GM19438 (cell line): ENCODE measurements around the gene EBF3.

Experiments used
- ATAC-seq: cut with Tn5 transposase; IDR thresholded peaks from one replicate; pipeline ENCODE4 v1.9.1; 2021; ENCODE audit warnings: low read depth; ENCODE audit not compliant: unreplicated experiment

The EBF3 gene

DNA sequence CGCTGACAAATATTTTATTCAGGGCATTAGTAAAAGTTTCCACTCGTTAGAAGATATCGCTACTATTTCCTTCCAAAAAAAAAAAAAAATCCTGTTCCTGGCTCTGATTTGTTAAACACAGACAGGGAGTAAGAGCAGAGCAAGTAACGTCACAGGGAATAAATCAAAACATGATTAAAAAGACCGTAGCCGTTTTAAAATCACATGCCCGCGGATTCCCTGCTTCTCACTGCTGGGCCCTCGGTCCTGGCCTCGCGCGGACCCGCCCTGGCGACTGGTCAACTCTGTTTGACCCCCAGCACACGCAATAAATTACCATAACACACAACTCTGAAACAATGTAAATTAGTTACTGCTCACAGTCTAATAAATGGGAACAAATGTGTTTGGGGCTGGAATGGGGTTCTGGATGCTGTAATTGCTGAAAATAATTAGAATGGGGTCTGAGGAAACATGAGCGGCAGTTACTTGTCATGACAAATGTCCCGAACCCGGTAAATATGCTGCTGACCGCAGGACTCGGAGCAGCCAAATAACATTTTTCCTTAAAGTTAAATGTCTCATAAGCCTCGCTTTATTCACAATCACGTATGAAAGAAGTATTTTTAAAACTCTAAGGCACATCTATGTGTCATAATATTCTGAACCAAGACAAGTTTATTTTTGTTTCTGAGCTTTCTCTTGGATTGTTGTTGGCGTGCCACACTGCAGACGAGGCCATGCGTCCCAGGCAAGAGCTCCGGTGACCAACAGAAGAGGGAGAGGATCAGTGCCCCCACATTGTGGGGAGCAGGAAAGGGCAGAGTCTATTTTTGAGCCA is 17.9 kb downstream of the EBF3 start:
- ATAC-seq: no peak

- ATAC-seq: no peak
Observed at GRCh38 chr10:129945526-129945925, 18.5 kb downstream of the EBF3 start.

- no peak for ATAC-seq
Observed at GRCh38 chr10:129945064-129945463, 19.0 kb downstream of the EBF3 start.

DNA sequence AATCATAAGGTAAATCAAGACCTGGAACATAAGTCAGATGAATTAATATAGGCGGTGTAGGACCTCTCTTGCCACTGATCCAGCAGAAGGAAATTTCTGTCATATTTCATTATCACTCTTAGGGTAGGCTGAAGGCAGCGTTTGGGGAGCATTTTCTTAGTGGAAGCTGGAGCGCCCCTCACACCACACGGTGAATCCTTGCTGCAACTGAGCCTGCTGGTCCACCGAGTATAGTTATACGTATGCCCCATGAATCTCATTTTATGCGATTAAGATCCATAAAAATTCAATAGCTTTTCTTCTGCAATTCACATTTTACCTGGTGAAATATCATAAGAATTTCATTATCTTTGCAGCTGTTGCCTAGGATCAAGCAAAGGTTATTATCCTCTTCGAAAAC is 19.6 kb downstream of the EBF3 start:
- no peak for ATAC-seq

DNA sequence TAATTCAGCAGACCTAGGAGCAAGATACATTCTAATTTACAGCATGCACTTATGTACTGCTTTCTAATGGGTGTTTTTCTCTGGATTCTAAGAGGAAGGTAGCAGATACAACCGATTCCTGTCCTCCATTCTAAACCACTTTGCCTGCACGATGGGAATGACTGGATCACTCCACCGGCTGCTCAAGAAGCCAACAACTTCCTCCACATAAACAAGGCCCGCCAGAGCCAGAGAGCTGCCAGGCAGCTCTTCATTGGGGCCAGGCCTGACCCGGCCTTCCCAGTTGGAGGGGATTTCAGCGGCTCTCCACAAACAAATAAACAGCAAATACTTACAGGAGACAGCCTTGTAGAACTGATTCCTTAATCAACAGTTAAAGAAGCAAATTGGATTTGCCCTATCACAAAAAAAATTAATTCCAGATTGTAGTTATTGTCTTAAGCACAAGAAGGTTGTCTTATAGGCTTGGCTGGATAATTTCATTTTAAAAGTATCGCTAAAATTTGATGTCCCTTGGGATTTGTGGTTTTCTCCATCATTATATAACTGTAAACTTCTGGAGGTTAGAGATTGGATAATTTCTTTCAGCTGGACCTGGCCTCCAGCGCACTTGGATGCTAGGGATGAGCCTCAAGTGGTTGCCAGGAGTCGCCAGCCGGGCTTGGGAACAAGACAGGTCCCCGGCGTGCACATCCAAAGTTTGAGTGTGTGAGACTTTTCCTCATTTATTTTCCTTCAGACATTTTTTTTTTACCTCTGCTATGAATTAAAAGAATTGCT is 20.9 kb downstream of the EBF3 start:
- ATAC-seq: no peak

- no peak for ATAC-seq
Observed at GRCh38 chr10:129942391-129942790, 21.7 kb downstream of the EBF3 start.

GRCh38 chr10:129942019-129942277 is 22.1 kb downstream of the EBF3 start:
- no peak for ATAC-seq

- ATAC-seq: no peak
Observed at GRCh38 chr10:129941199-129942018, 22.7 kb downstream of the EBF3 start.

- ATAC-seq: no peak
Observed at GRCh38 chr10:129940617-129941198, 23.4 kb downstream of the EBF3 start.

GRCh38 chr10:129939416-129940275 is 24.4 kb downstream of the EBF3 start:
- ATAC-seq: no peak

- no peak for ATAC-seq
Observed at GRCh38 chr10:129938460-129938859, 25.6 kb downstream of the EBF3 start.

GRCh38 chr10:129937351-129937751 is 26.7 kb downstream of the EBF3 start:
- no peak for ATAC-seq

DNA sequence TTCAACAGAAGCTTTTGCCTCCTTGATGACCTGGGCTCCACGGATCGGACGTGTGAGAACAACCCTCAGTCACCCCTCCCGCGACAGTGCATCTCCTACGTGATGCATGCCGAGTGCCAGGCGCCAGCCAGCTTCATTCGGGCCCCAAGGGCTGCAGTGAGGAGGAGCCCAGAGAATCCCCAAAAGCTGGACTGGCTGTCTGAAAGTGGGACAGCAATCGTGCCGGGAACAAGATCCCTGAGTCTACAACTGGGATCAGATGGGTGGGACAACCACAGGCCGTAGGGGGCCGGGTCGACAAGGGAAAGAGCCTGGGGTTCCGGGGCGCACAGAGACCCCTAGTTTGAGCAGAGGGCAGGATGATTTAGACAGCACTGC is 27.2 kb downstream of the EBF3 start:
- no peak for ATAC-seq

GRCh38 chr10:129936266-129936922 is 27.7 kb downstream of the EBF3 start:
- ATAC-seq: no peak

GRCh38 chr10:129935867-129936152 is 28.3 kb downstream of the EBF3 start:
- ATAC-seq: no peak

- no peak for ATAC-seq
Observed at GRCh38 chr10:129935102-129935866, 28.8 kb downstream of the EBF3 start.

GRCh38 chr10:129934196-129934925 is 29.7 kb downstream of the EBF3 start:
- no peak for ATAC-seq

DNA sequence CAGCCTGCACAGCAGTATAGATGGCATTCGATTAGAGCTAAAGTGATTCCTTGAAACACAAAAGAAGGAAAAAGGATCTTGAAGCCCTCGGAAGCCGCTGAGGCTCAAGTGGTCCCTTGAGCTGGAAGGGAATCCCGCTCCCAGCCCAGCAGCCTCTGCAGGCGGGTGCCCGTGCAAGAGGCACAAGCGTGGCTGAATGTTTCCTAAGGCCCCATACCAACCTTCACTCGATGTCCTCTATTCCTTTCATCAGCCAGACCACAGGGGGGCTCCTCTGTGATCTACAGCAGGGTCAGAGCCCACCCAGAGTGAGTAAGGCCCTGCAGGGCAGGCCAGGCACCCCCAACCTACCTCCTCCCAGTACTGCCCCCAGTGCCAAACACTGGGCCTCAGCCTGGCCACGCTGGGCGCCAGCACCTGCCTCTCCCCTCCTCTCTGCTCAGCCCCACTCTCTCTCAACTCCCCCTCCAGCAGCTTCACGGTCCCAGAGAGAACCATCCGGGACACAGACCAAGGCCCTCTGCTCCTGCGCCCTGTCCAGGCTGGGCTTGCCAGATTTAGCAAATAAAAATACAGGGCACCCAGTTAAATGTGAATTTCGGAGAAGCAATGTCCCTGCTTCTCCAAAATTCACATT is 30.5 kb downstream of the EBF3 start:
- no peak for ATAC-seq
